CMK (cell line): ENCODE results near the gene CYP4F12.
A peak's percentile ranks its signal among the peaks of the same experiment; 100 is the strongest.

Source experiments
- DNase-seq: peaks from one replicate; pipeline ENCODE4 v3.0.0-alpha.2; 2010; ENCODE audit warnings: low read depth

Gene CYP4F12

DNA sequence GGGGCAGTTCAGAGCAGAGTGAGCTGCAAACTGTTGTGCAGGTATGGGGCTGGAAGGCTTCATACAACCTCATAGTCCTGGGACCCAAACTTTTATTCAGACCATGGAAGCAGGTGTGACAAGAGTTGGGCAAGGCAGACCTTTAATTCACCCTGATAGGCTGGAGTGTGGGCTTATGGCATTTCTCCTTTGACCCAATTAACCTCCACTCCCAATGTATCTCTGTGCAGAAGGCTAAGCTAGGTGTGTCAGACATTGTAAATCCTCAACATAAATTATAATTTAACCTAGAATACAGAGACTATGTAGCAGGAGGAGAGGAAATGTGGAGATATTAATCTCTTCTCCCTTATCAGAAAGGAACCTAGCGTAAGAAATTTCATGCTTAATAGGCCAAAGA, 42.8 kb downstream of the CYP4F12 start:
- no peak for DNase-seq

DNA sequence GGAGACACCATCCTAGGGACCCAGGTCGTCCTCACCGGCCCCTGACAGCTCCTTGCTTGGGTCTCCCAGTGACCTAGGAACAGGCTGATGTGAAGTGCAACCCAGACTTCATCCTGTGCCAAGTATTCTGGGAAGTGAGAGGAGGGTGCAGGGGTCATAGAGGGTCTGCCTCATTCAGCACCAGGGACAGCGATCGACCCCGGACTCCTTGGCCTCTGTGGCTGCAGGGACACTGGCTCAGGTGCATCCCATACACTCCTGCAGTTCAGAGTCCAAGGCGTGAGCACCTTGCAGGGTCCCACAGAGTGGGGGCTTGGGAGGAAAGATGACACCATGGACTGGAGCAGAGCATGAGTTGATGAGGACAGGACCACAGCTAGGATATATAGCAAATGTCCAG, 44.9 kb downstream of the CYP4F12 start:
- DNase-seq = no peak

DNA sequence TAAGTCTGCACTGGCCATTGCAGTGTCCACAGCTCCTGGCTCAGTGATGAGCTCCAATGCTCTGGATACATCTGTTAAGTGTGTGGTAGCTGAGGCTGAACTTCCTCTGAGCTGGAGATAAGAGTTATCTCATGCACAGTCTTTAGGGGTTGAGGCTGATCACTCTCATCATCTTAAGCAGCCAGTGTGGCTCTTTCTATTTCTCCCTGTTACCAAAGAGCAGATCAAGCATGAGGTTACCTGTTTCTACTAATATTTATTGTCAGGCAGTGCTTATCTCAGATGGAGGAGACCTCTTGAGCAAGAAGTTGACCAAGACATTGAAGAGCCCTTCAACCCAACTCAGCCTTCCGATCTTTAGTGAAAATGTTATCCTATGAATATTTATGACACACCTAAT, 48.4 kb downstream of the CYP4F12 start:
- peak; percentile 53 for DNase-seq

DNA sequence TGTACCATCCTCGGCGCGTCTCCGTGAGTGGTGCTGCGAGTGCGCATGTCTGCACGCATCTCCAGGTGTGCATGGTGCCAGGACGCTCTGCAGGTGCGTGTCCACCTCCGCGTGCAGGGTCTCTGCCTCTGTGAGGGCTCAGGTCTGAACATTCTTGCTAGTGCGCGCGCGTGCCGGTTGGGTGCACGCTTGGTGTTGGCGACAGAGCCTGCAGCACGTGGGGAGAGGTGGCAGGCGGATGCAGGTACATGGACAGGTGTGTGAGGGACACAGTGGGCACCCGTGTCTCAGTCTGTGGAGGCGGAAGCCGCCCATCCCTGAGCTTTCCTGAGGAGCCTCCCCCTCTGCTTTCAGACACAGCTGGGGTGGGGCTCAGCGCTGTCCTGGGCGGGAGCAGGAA, 50.1 kb downstream of the CYP4F12 start:
- DNase-seq = no peak

DNA sequence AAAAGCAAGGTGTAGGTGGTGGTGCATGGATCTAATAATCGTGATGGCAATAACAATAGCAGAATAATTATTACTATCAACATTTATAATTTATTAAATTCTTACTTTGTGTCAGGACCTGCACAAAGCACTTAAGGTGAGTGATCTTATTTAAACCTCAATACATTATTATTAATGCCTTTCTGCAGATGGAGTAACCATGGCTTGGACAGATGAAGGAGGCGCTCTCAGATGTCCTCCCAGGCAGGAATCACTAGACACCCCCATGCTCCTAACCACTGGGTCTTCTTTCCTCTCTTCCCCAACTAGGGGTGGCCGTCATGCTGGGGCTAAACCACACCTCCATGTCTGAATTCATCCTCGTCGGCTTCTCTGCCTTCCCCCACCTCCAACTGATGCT, 54.8 kb downstream of the CYP4F12 start, which contains the start of gene OR10H2:
Gene OR10H2, plus strand, starts transcription at position 301 of the 400 bp plus-strand sequence. Its CDS starts 20 bp downstream, at position 321.
- no peak for DNase-seq

DNA sequence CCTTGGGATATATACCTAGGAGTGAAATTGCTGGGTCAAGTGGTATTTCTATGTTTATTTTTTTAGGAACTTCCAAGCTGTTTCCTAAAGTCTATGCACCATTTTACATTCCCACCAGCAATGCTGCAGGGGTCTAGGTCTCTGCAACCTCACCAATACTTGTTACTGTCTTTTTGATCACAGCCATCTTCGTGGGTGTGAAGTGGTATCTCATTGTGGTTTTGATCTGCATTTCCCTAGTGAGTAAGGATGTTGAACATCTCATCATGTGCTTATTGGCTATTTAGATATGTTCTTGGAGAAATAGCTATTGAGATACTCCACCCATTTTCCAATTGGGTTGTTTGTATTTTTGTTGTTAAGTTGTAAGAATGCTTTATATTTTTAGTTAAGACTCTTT, 57.7 kb downstream of the CYP4F12 start:
- no peak for DNase-seq

DNA sequence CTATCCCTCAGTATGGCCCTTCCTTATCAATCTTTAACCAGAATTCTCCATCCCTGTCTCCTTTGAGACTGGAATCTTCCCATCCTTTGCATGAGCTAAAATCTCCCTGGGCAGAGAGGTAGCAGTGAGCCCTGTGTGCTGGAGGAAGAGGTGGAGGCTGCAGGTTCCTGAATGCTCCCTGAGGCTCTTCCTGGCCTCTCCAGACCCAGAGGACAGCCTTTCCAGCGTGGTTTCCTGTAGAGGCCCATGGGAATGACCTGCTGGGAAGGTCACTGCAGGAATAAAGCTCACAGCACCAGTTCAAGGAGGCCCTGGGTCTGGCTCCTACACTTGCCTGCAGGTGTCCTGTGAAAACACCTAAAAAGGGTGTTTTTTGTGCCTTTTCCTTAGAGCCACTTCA, 59.5 kb downstream of the CYP4F12 start:
- DNase-seq = no peak

DNA sequence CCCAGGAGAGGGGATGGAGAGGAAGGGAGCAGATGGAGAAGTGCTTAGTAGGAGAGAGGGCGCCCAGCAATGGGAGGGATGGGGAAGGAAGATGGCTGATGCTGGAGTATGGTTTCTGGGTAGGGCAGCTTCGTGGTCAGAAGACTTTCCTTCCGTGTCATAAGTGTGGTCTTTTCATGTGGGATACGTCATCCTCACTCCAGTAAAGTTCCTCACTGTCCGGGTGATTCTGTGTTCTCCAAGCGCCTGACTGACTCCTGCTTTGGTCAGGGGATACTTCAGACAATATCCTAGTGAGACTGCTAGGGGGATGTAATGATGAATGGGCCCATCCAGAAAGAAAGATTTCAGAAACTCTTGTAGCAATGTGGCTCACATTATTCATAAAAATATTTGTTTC, 61.0 kb downstream of the CYP4F12 start:
- DNase-seq = no peak

DNA sequence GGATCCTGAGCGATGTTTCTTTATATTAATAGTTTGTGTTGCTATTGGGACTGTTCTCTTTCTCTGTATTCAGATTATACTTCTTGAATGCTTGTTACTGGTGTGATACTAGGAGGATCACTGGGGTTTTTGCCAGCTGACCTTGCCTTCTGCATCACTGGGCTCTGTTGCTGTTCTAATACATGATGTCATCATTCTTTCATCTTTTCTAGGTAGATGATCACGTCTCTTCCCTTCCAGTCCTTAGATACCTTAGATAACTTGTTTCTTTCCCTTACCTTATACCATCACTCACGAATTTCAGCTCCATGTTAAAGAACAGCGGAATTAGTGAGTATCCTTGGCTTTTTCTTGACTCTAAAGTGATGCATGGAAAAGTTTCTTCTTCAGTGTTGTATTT, 64.8 kb downstream of the CYP4F12 start, which contains the start of gene OR10H3:
Gene OR10H3, plus strand, starts transcription at position 264 of the 400 bp plus-strand sequence. CDS start 3,408 bp downstream, outside the sequence.
- DNase-seq = no peak

DNA sequence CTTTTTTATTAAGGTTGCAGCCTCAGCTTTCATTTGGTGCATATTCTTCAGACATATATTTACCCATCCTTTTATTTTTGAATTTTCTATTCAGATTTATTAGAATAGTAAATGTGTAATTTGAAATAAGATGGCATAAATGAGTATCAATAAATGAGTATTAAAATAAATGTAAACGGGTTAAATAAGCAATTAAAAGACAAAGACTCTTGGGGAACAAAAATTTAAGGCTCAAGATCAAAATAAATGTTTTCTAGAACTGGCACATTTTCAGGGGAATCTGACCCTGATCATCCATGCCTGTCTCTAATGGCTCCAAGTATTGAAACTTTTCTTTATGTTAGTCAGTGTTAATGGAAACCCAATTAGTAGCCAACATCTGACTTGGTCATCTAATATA, 67.9 kb downstream of the CYP4F12 start:
- DNase-seq = no peak
